ENCODE results near the gene PLXNB2.

PLXNB2 gene

GRCh38 chr22:50302564-50302963, 4.9 kb downstream of the PLXNB2 start:
- H3K4me1 Mint-ChIP-seq (ENCODE audit: low read depth): peaks cover 7% of the 10 kb centered on the region
- H3K4me3 Mint-ChIP-seq: no peak overlapping the region
- no peaks in the 10 kb centered on the region for H3K36me3 Mint-ChIP-seq (ENCODE audit: low read depth)
- peaks cover 21% of the 10 kb centered on the region for H3K27me3 Mint-ChIP-seq (ENCODE audit: low read depth)
- H3K9me3 Mint-ChIP-seq: no peaks in the 10 kb centered on the region
- no peak overlapping the region for H3K27ac Mint-ChIP-seq
- DNase-seq (ENCODE audit: low spot score): no peak

GRCh38 chr22:50302041-50302541, 5.4 kb downstream of the PLXNB2 start:
- no peak overlapping the region for H3K27ac Mint-ChIP-seq
- no peaks in the 10 kb centered on the region for H3K9me3 Mint-ChIP-seq
- no peak overlapping the region for H3K4me3 Mint-ChIP-seq
- H3K36me3 Mint-ChIP-seq (ENCODE audit: low read depth): no peaks in the 10 kb centered on the region
- H3K4me1 Mint-ChIP-seq (ENCODE audit: low read depth): peaks cover 7% of the 10 kb centered on the region
- no peak for DNase-seq (ENCODE audit: low spot score)
- H3K27me3 Mint-ChIP-seq (ENCODE audit: low read depth): peaks cover 23% of the 10 kb centered on the region

- Mint-ChIP-seq H3K4me1 (ENCODE audit: low read depth) (peaks cover 7% of the 10 kb centered on the region), H3K27me3 (ENCODE audit: low read depth) (peaks cover 23% of the 10 kb centered on the region), H3K4me3 (no peak overlapping the region), H3K36me3 (ENCODE audit: low read depth) (no peaks in the 10 kb centered on the region), H3K27ac (no peak overlapping the region), H3K9me3 (no peaks in the 10 kb centered on the region)
- DNase-seq (ENCODE audit: low spot score): no peak
Measured at GRCh38 chr22:50301581-50301991, 5.9 kb downstream of the PLXNB2 start.

GRCh38 chr22:50300620-50301257, 6.7 kb downstream of the PLXNB2 start:
- H3K4me3 Mint-ChIP-seq: no peak overlapping the region
- H3K27me3 Mint-ChIP-seq (ENCODE audit: low read depth): peaks cover 17% of the 10 kb centered on the region
- peaks cover 3% of the 10 kb centered on the region for H3K4me1 Mint-ChIP-seq (ENCODE audit: low read depth)
- no peak overlapping the region for H3K27ac Mint-ChIP-seq
- no peak for DNase-seq (ENCODE audit: low spot score)
- no peaks in the 10 kb centered on the region for H3K9me3 Mint-ChIP-seq
- H3K36me3 Mint-ChIP-seq (ENCODE audit: low read depth): no peaks in the 10 kb centered on the region

- Mint-ChIP-seq H3K4me3 (no peak overlapping the region), H3K9me3 (no peaks in the 10 kb centered on the region), H3K27me3 (ENCODE audit: low read depth) (peaks cover 17% of the 10 kb centered on the region), H3K27ac (no peak overlapping the region), H3K4me1 (ENCODE audit: low read depth) (peaks cover 3% of the 10 kb centered on the region), H3K36me3 (ENCODE audit: low read depth) (no peaks in the 10 kb centered on the region)
- DNase-seq (ENCODE audit: low spot score): no peak
Measured at GRCh38 chr22:50299785-50300619, 7.4 kb downstream of the PLXNB2 start.

- Mint-ChIP-seq H3K27ac (no peak overlapping the region), H3K36me3 (ENCODE audit: low read depth) (no peaks in the 10 kb centered on the region), H3K27me3 (ENCODE audit: low read depth) (peaks cover 19% of the 10 kb centered on the region), H3K4me1 (ENCODE audit: low read depth) (peaks cover 1% of the 10 kb centered on the region), H3K9me3 (no peaks in the 10 kb centered on the region), H3K4me3 (no peak overlapping the region)
- DNase-seq (ENCODE audit: low spot score): no peak
Measured at GRCh38 chr22:50298937-50299784, 8.3 kb downstream of the PLXNB2 start.

GRCh38 chr22:50298266-50298637, 9.2 kb downstream of the PLXNB2 start:
- no peak for DNase-seq (ENCODE audit: low spot score)
- H3K27ac Mint-ChIP-seq: no peak overlapping the region
- no peaks in the 10 kb centered on the region for H3K4me1 Mint-ChIP-seq (ENCODE audit: low read depth)
- no peak overlapping the region for H3K4me3 Mint-ChIP-seq
- H3K27me3 Mint-ChIP-seq (ENCODE audit: low read depth): peaks cover 20% of the 10 kb centered on the region
- H3K36me3 Mint-ChIP-seq (ENCODE audit: low read depth): no peaks in the 10 kb centered on the region
- H3K9me3 Mint-ChIP-seq: no peaks in the 10 kb centered on the region

GRCh38 chr22:50297510-50298265, 9.8 kb downstream of the PLXNB2 start:
- Mint-ChIP-seq H3K27ac (no peak overlapping the region), H3K27me3 (ENCODE audit: low read depth) (peaks cover 19% of the 10 kb centered on the region), H3K4me1 (ENCODE audit: low read depth) (peaks cover under 1% of the 10 kb centered on the region), H3K4me3 (no peak overlapping the region), H3K9me3 (no peaks in the 10 kb centered on the region), H3K36me3 (ENCODE audit: low read depth) (no peaks in the 10 kb centered on the region)
- no peak for DNase-seq (ENCODE audit: low spot score)

GRCh38 chr22:50296658-50297490, 10.6 kb downstream of the PLXNB2 start:
- no peaks in the 10 kb centered on the region for H3K9me3 Mint-ChIP-seq
- H3K27me3 Mint-ChIP-seq (ENCODE audit: low read depth): peaks cover 25% of the 10 kb centered on the region
- no peak overlapping the region for H3K4me3 Mint-ChIP-seq
- no peak for DNase-seq (ENCODE audit: low spot score)
- H3K27ac Mint-ChIP-seq: no peak overlapping the region
- no peaks in the 10 kb centered on the region for H3K36me3 Mint-ChIP-seq (ENCODE audit: low read depth)
- peaks cover 3% of the 10 kb centered on the region for H3K4me1 Mint-ChIP-seq (ENCODE audit: low read depth)

GRCh38 chr22:50294319-50294656, 13.2 kb downstream of the PLXNB2 start:
- H3K4me1 Mint-ChIP-seq (ENCODE audit: low read depth): peaks cover 3% of the 10 kb centered on the region
- H3K4me3 Mint-ChIP-seq: no peak overlapping the region
- peaks cover 22% of the 10 kb centered on the region for H3K27me3 Mint-ChIP-seq (ENCODE audit: low read depth)
- H3K9me3 Mint-ChIP-seq: no peaks in the 10 kb centered on the region
- DNase-seq (ENCODE audit: low spot score): no peak
- H3K36me3 Mint-ChIP-seq (ENCODE audit: low read depth): no peaks in the 10 kb centered on the region
- no peak overlapping the region for H3K27ac Mint-ChIP-seq

GRCh38 chr22:50293441-50294318, 13.8 kb downstream of the PLXNB2 start:
- Mint-ChIP-seq H3K36me3 (ENCODE audit: low read depth) (no peaks in the 10 kb centered on the region), H3K4me1 (ENCODE audit: low read depth) (peaks cover 3% of the 10 kb centered on the region), H3K9me3 (no peaks in the 10 kb centered on the region), H3K27ac (no peak overlapping the region), H3K27me3 (ENCODE audit: low read depth) (peaks cover 18% of the 10 kb centered on the region), H3K4me3 (no peak overlapping the region)
- DNase-seq (ENCODE audit: low spot score): no peak

Measured in T-helper 2 cell treated with Interferon-gamma antibody and Interleukin-4, amounts not matched to agents 5 μg/mL and 100 μg/mL, for 36 hours (primary cell).